ENCODE measurements around the gene ANGPTL8.
A peak's percentile ranks its signal among the peaks of the same experiment; 100 is the strongest.

Gene ANGPTL8

DNA sequence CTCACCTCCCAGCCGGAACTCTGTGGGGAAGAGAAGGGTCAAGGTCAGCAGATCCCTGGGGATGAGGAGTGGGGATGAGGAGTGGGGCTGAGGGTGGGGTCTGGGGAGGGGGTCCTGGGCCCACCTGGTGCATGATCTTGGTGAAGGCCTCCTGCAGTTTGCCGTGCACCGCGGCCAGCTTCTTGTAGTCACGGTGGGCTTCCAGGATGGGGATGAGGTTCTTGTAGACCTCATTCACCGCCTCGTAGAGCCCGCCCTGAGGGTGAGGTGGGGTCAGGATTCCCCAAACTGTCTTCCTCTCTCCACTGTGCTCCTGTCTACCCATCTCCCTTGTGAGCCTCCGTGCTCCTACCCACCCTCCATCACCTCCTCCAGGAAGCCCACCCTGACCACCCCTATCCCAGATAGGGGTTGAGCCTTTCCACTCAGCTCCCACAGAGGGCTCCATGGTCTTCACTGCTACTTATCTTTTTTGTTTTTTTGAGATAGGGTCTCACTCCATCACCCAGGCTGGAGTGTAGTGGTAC is 35.3 kb upstream of the ANGPTL8 start:
- DNase-seq = no peak

DNA sequence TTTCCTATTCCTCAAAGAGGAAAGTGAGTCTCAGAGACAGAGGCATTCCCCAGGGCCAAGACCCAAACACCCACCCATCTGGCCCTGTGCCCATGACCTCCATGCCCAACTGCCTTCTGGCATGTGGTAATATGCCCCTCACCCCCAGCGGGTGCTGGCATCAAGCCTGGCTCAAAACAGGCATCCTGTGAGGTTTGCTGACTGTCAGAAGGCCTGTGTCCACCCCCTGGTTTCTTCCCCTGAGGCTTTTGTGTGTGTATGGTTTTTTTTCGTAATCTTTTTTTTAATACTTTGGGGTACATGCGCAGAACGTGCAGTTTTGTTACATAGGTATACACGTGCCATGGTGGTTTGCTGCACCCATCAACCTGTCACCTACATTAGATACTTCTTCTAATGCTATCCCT is 34.5 kb upstream of the ANGPTL8 start:
- no peak for DNase-seq

DNA sequence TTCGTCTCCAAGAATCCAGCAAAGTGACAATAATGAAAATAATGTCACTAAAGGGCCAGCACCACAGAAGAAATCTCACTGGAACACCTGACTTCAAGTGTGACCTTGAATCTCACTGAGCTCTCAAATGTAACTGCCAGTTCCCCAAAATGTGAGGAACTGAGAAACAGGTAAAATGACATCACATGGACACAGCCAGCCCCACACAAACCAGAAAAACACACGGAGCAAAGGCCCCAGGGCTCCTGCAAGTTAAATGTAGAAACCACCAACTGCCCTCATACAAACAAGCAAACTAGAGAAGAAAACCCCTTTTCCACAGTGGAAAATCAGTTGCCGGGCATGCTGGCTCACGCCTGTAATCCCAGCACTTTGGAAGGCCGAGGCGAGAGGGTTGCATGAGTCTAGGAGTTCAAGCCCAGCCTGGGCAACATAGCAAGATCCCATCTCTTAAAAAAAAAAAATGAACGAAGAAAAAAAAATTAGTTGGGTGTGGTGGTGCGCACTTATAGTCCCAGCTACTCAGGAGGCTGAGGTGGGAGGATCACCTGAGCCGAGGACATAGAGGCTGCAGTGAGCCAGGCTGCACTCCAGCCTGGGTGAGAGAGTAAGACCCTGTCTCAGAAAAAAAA is 33.4 kb upstream of the ANGPTL8 start:
- DNase-seq = no peak

DNA sequence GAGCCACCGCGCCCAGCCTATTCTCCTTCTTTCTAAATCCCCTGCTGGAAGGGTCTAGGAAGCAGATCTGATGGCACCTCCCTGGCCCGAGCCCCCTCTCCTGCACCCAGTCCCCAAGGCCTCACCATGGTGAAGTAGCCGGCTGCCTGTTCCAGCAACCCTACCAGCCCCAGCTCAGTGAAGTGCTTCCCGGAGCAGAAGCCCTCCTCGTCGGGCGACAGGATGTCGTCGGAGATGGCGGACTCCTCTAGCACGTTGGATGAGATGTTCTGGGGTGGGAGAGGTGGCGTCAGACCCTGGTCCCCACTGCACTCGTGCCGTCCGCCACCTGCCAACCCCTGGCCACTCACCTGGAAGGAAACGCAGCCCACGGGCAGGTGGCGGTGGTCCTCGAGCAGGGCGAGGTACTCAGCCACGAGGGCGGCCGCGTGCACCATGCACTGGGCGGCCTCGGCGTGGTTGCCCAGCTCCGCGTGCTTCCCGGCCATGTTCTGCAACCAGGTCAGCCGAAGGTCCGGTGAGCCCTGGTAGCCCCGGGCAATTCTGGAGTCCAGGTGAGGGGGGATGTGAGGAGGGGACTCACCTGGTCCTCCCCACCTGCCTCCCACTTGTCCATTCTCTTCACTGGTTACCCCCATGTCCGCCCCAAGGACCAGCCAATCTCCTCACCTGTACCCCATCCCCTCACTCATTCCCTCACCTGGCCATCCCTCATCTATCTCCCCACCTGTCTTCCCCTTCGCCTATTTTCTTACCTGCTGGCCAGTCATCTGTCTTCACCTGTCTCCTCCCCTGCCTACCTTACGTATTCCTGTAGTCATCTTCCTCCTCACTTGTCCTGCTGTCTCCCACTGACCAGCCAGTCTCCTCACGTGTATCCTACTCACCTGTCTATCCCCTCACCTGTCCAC is 30.6 kb upstream of the ANGPTL8 start:
- peak; percentile 47 for DNase-seq

DNA sequence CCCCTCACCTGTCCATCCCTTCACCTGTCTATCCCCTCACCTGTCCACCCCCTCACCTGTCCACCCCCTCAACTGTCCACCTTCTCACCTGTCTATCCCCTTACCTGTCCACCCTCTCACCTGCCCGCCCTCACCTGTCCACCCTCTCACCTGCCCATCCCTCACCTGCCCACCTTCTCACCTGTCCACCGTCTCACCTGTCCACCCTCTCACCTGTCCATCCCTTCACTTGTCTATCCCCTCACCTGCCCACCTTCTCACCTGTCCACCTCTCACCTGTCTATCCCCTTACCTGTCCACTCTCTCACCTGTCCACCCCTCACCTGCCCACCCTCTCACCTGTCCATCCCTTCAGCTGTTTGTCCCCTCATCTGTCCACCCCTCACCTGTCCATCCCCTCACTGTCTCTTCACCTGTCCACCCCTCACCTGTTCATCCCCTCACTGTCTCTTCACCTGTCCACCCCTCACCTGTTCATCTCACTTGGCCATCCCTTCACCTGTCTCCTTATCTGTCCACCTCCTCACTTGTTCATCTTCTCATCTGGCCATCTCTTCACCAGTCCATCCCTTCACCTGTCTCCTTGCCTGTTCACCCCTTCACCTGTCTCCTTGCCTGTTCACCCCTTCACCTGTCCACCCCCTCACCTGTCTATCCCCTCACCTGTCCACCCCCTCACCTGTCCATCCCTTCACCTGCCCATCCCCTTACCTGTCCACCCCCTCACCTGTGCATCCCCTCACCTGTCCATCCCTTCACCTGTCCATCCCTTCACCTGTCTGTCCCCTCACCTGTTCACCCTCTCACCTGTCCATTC is 29.4 kb upstream of the ANGPTL8 start:
- DNase-seq = no peak

DNA sequence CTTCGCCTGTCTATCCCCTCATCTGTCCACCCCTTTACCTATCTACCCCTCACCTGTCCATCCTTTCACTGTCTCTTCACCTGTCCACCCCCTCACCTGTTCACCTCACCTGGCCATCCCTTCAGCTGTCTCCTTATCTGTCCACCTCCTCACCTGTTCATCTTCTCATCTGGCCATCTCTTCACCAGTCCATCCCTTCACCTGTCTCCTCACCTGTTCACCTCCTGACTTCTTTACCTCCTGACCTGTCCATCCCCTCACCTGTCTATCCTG is 28.8 kb upstream of the ANGPTL8 start:
- DNase-seq = no peak

DNA sequence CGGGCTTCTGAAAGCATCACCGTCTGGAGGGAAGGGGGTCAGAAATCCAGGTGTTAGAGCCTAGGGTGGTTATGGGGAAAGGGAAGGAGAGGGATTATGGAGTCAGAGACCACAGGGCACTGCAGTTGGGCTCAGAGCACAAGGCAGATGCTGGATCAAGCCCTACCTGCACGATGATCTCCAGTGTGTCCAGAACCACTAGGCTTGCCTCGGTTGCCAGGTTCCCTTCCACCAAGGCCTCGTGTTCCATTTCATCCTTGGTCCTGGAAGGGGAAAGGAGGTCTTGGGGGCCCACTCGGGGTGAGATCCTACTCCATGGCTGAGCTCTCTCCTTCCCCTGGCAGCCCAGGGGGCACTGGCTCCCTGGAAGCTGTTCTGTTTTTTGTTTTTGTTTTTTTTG is 25.0 kb upstream of the ANGPTL8 start:
- no peak for DNase-seq

DNA sequence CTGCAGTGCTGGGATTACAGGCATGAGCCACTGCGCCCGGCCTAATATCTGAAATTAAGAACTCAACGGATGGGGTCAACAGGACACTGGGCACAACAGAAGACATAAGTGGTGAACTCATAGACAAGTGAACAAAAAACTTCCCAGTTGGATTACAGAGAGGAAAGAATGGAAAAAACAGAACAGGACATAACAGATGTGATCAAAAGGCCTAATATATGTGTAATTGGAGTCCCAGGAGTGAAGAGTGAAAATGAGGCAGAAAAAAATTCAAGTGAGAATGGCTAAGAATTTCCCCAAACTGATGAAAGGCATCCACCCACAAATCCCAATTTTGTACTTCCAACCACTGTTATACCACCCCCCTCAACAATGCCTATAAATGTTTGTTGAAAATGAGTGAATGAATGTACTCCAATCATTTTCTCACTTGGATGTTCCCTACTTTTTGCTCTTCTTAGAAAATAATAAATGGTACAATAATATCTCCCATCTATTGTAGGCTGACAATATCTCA is 18.3 kb upstream of the ANGPTL8 start:
- DNase-seq = no peak

DNA sequence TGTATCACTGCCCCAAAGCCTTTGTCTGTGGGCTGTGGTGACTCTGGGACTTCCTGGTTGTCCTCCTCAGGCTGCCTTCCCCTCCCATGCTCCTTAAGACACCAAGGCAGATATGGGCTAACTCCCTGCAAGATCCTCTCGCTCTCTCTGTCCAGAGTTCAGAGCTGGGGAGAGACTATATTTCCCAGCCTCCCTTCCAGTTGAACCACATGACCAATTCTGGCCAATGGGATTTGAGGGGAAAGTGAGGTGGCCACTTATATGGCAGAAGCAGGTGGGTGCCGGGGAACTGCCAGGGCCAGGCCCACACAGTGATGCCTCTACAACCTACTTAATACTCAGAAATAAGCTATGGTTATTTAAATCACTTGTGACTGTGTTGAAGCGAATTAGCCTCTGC is 16.2 kb upstream of the ANGPTL8 start:
- DNase-seq = no peak

DNA sequence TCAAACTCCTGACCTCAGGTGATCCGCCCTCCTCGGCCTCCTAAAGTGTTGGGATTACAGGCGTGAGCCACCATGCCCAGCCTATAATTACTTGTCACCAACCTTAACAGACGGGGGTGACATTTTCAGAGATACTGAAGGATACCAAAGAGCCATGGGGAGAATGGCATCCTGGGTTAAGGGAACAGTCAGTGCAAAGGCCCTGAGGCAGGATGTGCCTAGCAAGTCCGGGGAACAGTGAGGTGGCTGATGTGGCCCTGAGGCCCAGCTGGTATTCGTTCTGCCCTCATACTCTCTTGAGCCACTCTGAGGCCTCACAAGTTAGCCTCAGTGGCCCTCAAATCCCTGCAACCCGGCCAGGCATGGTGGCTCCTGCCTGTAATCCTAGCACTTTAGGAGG is 15.0 kb upstream of the ANGPTL8 start:
- DNase-seq = no peak

DNA sequence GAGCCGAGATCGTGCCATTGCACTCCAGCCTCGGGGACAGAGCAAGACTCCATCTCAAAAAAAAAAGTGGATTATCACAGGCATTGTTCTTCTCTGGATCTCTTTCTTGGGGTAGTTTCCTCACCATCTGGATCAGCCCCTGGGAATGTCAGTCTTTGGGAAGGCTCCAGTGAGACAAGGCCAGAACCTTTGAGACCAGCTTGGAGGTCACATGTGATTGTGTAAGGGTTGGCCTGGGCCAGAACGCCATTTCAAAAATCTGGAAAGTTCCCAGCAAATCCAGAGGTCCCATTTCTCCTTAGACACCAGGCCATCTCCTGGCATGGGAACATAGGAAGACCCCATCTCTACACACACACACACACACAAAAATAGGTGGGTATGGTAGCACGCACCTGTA is 14.2 kb upstream of the ANGPTL8 start:
- no peak for DNase-seq

DNA sequence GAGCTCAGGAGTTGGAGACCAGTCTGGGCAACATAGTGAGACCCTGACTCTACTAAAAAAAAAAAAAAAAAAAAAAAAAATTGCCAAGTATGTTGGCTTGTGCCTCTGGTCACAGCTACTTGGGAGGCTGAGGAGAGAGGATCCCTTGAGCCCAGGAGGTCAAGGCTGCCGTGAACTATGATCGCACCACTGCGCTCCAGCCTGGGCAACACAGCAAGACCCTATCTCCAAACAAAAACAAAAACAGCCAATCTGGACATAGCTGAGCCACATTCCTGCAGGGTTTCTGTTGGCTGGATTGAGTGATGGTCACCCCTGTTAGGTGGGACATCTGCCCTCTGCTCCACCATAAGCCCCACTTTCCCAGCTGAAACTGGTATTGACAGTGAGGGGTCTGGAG is 13.6 kb upstream of the ANGPTL8 start:
- no peak for DNase-seq

DNA sequence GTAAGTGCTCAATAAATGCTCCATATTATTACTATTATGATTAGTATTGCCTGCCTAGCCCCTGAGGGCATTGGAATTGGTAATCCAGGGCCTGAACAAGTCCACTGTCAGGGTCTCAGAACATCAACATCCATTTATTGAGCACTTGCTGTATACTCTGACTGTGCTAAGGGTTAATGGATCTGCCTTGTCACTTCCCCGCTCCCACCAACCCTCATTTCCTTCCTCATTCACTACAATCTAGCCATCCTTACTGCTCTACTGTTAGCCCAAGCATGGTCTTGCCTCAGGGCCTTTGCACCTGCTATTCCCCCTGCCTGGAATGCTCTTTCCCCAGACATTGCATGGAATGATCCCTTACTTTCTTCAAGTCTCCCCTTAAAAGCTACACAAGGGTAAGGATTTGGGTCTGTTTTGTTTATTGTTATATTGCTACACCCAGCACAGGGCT is 12.7 kb upstream of the ANGPTL8 start:
- no peak for DNase-seq

DNA sequence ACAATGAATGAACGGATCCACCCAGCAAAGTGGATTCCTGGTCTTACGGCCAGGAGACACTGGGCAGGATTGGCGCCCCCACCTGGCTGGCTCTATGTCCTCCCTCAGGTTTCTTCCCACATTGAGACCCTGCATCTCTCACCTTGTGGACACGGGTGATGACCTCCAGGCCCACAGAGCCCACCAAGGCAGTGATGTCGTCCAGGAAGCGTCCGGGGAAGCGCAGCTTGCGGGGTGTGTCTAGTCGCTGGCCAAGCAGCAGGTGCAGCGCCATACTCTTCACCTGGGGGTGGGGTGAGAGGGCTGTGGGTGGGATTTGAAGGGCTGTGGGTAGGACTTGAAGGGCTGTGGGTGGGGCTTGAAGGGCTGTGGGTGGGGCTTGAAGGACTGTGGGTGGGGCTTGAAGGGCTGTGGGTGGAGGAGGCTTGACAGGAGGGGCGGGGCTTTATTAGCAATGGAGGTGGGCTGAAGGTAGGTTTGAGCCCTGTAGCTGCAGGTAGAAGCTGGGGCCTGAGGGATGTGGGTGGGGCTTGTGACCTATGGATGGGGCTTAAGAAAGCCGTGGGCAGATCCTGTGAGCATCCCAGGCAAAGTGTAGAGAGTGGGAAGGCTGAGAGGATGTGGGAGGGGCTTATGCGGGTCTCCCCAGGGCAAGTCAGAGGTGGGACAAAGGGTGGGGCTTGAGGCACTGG is 12.1 kb upstream of the ANGPTL8 start:
- DNase-seq = no peak

DNA sequence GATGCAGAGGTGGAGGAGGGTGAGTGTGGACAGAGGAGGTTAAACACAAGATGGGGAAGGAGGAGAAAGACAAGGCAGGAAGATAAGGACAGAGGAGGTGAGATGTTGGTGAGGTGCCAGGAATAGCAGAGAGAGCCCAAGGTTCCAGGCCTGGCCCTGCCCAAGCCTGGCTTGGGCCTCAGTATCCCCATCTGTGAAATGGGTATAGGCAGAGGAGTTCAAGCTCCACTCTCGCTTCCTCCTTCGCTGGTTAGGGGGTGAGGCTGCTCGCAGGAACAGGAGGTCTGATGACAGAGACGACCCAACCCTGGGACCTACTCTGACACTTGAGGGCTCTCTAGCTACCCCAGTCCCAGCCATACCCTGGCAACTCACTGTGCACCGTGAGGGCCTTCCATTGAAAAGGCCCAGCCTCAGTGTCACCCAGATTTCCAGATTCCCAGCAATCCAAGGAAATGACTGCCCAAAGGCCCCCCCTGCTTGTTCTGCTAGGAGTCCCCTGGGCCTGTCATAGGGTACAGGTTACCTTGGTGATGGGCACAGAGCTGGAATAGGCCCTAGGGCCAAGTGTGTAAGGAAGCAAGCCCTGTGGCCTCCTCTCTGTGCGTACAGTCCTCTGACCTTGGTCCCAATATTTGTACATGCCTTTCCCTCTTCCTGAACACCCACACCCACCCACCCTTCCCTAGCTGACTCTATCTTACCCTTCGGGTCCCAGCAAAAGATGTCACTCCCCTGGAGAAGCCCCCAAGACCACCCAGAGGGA is 8.6 kb upstream of the ANGPTL8 start:
- no peak for DNase-seq

DNA sequence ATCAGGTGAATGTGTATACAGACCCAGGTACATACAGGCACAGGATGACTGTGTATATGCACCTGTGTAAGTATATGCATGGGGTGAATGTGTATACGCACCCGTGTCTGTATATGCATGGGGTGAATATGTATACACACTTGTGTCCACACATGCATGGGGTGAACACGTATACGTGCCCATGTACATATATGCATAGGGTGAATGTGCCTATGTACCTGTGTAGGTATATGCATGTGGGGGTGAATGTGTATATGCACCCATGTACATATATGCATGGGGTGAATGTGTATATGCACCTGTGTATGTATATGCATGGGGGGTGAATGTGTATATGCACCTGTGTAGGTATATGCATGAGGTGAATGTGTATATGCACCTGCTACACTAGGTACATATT is 6.9 kb upstream of the ANGPTL8 start:
- no peak for DNase-seq

DNA sequence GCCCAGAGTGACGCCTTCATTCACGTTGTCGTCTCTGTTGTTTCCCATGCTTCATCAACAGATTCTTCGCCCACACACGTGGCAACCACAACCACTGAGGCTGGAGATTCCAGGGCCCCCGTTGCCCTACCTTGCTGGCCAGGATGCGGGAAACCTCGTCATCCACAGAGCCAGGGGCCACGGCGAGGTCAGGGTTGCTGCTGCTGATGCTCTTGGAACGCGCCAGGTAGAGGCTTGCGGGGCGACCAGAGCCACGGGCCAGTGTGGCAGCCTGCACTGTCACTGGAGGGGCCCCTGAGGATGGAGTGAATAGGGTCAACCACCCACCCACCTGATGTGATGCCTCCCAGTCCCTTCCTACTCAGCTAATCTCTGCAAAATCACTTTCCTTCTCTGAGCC is 6.3 kb upstream of the ANGPTL8 start:
- DNase-seq = no peak

DNA sequence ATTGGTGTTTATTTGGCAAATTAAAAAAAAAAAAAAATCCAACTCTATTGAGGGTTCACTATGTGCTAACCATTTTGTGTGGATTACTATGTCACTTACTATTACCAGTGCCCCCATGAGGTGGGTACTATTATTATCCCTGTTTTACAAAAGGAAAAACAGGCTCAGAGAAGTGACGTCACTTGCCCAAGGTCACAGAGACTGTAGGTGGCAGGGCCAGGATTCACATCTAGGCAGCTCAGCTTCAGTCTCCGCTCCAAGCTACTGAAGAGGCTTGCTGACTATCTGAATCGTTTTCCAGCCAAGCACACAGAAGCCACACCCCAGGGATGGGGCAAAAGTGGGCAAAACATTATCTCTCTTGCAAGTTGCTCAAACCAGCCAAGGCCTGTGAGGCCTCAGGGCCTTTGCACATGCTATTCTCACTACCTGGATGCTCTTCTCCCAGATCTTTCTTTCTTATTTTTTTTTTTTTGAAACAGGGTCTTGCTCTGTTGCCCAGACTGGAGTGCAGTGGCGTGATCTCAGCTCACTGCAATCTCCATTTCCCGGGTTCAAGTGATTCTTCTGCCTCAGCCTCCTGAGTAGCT is 4.8 kb upstream of the ANGPTL8 start:
- no peak for DNase-seq

DNA sequence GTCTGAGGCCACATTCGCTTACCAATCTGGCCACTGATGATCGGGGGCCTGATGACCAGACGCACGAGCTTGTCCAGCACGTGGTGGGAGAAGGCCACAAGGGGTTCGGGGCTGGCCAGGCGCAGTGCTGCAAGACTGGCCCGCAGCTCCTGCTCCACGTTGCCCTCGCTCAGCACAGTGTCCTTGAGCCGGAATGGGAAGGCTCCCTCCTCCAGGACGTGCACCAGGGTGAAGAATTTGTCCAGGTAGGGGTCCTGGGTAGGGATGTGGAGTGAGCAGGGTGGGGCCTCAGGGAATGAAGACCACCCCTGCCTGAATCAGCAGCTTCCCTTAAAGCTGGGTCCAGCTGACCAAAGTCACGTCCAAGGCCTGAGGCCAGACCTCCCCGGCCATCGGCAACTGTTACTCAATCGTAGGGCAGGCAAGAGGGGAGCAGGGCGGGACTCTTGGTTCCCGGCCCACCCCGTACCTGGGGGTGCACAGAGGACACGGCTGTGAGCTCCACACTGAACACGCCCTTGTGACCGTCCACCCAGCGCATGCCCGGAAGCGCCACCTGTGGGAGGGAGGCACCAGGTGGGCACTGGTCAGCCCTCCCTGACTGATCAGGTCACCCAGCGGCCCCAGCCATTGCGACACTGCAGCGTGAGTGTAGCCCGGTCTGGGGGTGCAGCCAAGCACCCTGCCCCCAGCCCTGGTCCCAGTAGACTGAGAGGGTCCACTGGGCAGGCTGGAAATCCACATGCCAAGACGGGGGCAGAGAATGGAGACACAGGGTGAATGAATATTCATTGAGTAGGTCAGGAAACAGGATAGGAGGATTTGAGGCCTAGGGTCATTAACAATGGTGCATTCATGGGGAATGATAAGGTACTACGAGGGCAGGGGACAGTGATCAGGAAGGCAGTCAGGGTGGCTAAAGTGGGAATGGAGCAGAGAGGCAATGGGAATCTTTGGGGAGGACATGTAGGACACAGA is 2.8 kb upstream of the ANGPTL8 start:
- DNase-seq = no peak

DNA sequence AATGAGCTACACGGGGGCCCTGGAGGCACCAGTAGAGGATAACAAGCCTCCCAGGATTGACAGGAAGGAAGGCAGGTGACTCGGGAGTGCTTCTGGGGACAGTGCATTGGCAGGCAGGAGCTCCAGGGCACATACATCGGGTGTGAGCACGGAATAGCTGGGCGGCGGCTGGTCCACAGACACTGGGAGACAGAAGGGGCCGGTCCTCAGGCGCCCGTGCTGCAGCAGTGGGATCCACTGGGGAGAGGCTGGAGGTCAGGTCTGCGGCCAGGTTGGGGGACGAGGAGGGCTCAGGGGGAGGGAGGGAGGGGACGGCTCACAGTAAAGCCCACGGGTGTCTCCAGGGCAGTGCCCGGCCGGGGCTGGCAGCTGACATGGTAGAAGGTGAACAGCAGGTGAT is 2.1 kb upstream of the ANGPTL8 start:
- no peak for DNase-seq

All from retina (tissue), 1 donor.